ENCODE data around the gene CXCR6.

The CXCR6 gene

DNA sequence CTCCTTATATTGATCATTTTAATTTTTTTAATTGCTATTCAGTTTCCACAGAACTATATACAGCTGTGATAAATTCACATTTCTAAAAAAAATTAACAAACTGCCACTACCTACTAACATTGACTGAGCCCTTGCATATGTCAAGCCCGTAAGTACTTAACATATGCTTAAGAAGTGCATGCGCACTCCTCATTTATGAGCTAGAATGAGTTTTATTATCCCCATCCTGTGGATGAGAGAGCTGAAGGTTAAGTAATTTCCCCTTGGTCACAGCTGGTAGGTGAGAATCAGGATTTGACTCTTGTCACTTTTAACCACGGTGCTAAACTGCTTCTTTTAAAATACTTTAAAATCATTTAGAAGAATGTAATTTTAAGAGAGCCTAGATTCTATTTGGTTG lies 25.9 kb downstream of the CXCR6 start:
- DNase-seq (ENCODE audit: low read depth), result no peak

GRCh38 chr3:45969953-45970352 lies 26.7 kb downstream of the CXCR6 start:
- no peak for DNase-seq (ENCODE audit: low read depth)

DNA sequence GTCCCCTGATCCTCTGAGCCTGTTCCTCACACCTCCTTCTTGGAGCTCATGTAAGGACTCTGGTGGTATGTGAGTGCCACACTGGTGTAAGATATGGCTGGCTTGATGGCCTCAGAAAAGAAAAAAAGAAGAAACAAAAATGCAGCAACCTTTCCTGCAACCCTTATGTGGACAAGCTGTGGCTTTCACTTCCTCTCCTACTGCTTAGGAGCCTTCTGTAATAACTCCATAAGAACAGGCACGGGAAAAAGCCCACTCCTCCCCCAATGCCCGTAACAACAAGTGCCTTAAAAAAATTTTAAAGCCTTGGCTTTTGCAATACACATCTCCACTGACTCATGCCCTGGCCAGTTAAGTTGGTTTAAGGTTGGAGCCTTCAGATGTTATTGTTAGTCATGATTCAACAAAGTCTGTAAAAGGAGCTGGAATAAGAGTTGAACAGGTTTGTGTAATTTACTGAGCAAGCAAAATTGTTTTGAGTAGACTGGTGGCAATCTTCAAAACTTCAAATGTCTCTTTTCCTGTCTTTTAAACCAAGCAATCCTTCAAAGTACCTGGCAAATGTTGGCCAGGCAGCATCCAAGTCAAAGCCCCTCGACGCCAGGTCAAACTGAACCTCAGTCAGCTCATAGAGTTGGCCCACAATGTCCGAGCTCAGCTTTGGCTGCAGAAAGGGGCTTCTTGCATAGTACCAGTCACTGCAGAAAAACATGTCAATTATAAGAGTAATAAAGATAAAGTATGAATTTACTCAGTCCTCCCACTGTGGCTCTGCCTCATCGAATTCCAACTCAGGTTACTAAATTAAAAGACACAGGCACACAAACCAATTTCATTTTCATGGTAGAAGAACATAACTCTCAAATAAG lies 29.5 kb downstream of the CXCR6 start:
- DNase-seq (ENCODE audit: low read depth), result no peak

- DNase-seq (ENCODE audit: low read depth), result no peak
Measured at GRCh38 chr3:45974686-45975085, 31.4 kb downstream of the CXCR6 start.

- DNase-seq (ENCODE audit: low read depth), result no peak
Measured at GRCh38 chr3:45975686-45976085, 32.4 kb downstream of the CXCR6 start.

- no peak for DNase-seq (ENCODE audit: low read depth)
Measured at GRCh38 chr3:45976191-45977091, 33.2 kb downstream of the CXCR6 start.

- no peak for DNase-seq (ENCODE audit: low read depth)
Measured at GRCh38 chr3:45978006-45978761, 34.9 kb downstream of the CXCR6 start.

DNA sequence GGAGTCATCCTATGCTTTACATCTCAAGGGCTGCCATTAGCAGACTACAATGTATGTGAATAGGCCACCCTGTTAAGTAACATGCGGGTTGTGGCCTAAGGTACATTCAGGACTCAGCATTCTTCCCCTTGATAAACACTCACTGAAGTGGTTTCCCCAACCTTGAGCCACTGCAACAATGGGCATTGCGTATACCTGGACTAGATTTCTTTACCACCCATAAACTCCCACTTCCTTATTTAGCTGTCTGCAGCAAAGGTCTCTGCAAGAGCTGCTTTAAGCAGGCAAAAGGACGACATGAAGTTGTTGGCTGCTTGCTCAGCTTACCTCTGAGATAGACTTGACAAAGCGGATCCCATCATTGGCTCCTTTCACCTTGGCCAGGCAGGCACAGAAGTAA lies 36.1 kb downstream of the CXCR6 start:
- no peak for DNase-seq (ENCODE audit: low read depth)

- DNase-seq (ENCODE audit: low read depth), result no peak
Measured at GRCh38 chr3:45980229-45980813, 37.1 kb downstream of the CXCR6 start.

- DNase-seq (ENCODE audit: low read depth), result no peak
Measured at GRCh38 chr3:45980819-45981218, 37.6 kb downstream of the CXCR6 start.

DNA sequence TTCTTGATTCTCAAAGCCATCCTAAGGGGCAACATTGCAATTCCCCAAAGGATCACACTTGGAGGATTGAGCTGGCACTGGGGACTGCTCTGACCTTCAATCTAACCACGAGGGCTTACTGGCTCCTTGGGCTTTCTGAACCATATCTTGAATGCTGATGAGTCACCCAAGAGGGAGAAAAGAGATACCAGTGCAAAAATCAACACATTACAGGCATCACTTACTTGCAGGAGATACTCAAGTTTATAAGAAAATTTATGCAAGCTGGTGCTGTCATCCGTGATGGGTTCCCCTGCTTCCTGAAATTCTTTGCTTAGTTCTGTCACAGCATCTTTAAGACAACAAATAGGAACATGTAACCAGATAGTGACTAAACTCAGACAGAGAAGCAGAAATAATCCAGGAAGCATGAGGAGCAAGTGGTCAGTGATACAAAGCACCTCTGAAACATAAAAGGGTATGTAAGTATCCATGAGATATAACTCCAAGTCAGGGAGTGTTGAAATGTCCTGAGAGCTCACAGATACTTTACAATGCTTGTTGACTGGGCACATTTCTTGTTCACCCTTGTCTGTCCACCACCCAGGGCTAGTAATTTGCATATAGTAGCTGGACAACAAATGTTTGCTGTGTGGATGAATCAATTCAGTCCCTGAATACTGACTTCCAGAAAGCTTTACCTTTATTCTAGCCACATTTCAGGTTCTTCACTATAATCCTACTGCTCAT lies 38.2 kb downstream of the CXCR6 start:
- DNase-seq (ENCODE audit: low read depth), result no peak

DNA sequence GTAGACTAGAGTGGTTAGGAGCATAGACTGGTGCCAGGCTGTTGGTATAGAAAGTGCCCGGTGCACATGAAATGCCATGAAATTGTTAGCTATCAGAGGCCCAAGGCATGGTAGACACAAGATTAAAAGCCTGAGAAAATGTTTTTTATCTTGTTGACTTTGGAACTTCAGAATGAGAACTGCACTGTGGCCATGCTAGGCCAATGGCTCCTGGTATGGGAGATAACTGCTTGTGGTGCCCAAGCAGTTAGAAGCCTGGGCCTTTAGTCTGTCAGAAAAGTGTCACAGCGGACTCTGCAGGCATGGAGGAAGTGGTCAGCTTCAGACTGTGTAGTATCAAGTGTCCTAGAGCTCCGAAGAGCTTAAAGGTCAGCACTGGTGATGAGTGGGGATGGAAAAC lies 40.5 kb downstream of the CXCR6 start:
- no peak for DNase-seq (ENCODE audit: low read depth)

DNA sequence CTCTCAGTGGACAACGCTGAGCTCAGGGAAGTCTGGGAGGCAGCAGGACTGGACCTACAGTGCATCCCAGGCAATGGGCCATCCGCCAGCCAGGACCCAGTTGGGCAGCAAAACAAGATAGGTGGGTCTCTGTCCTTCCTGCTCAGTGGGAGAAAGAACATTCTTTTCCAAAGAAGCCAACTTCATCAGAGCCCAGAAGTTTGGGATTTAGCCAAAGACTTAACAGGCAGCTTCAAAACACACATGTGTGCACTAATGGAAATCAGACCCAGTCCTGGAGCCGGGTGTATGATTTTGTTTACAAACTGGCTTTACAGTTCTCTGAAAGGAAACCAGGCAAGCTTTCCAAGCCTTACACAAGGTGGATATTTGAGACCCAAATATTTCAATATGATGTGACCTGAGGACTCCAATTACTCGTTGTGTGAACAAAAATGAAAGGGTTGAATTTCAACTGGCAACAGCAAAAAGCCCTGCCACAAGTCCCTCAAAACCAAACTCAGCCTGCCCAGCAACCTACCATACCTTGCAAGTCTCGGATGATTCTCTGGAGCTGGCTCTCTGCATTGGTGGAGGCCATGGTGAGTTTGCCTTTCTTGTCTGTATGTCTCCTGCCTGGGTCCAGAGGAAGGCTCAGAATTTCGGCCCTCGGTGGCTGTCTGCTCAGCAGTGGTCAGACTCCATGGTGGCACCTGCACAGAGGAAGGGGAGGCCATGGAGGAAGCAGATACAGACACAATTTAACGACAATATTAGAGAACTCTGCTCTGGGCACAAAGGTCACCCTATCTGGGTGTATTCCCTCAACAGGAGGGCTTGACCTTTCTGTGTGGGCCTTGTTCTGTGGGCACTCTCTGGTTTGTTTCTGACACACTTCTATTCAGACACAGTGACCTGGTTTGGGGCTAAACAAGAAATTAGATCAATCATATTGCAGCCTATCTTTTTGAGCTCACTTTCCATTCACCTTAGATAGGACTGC lies 41.4 kb downstream of the CXCR6 start:
- DNase-seq (ENCODE audit: low read depth), result no peak

GRCh38 chr3:45985532-45986302 lies 42.5 kb downstream of the CXCR6 start:
- no peak for DNase-seq (ENCODE audit: low read depth)

DNA sequence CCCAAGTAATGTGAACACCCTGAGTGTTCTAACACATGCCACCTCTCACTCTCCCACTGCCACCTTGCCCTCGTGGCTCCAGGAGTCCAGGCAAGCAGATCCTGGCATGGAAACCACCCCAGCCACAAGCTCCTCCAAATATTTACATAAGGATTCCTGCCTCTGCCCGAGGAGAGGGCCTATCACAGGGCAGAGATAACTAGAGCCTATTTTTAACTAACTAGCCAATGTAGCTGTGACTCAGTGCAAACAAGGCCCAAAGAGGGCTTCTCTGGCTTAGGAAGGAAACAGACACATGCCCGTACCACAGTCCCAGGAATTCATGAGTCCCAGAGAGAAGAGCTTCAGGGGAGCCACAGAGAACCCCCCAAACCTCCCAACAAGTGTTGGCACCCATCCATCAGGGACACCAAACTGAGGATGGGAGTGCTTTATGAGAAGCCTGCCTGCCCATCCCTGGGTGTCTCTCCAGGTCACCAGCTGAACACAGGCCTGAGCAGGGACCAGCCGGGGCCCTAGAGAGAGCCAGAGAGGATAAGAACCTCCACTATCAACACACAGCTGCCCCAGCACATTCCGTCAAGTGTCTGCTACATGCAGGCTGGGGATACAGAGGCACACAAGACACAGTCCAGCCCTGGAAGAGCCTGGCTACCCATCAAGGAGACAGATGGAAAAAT lies 43.2 kb downstream of the CXCR6 start:
- DNase-seq (ENCODE audit: low read depth), result no peak

DNA sequence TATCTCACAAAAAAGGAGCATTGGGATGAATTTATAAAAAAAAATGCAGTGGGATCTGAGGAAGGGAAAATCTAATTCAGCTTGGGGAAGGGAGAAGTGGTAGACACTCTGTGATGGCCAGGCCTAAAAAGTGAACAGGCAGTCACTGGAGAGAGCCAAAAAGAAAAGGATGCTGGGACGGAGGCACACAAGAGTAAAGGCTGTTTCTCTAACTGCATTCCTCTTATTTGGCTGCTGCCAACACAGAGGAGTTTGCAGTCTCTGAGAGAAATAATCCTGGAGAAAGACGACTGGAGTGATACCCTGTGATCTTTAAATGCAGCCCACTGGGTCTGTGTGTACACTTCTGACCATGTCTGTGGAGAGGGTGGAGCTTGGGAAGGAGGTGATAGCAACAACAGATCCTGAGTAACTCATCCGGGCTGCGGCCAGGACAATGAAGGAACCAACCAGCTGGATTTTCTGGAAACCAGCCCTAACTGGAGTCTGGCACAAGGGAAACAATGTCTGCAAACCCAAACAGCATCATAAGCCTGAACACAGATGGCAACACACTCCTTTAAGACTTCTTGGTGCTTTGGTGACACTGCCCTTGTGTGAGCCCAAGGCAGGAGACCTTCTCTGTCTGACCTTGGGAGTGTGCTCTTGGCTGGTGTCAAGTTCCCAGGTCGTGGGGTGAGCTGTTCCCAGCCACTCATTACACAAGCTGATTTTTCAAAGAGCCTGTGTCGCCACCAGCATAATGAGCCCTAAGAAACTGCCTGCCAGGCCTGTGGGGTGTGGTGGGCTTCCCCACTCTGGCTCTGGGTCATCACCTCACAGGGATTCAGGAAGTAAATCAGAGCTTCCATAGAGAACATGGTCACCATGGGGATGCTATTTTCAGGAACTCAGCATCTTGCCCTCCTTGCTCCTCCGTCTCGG lies 44.4 kb downstream of the CXCR6 start:
- DNase-seq (ENCODE audit: low read depth), result no peak

DNA sequence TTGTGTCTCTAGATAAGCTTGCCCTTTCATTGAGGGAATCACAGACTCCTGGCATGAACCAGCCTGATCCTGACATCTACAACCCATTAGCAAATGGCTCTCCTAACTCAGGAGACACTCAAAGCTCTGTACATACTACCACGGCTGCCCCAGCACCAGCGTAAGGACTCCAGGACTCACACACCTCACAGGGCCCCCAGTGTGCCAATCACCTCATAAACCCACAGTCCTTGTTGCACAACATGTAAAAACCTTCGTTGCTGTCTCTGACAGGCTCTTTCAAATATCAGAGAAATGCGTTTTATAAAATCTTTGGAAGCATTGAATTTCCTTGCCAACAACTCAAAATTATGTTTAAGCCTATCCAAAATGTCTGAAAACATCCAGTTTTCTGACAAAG lies 45.1 kb downstream of the CXCR6 start:
- no peak for DNase-seq (ENCODE audit: low read depth)

- no peak for DNase-seq (ENCODE audit: low read depth)
Measured at GRCh38 chr3:45988804-45989203, 45.5 kb downstream of the CXCR6 start.

Measured in stimulated activated CD8-positive, alpha-beta memory T cell treated with anti-CD3 and anti-CD28 coated beads, Interleukin-15, amount 100 ng/mL, for 1 hour (primary cell).